ENCODE data around the gene ARHGAP15.

ARHGAP15 gene

GRCh38 chr2:143321994-143322393 is 192.8 kb downstream of the ARHGAP15 start:
- no peak overlapping the region for H3K27ac Mint-ChIP-seq
- H3K4me3 Mint-ChIP-seq, result no peak overlapping the region
- no peak for DNase-seq
- H3K4me1 Mint-ChIP-seq (ENCODE audit: low read depth), result peaks cover 61% of the 10 kb centered on the region
- H3K27me3 Mint-ChIP-seq, result no peaks in the 10 kb centered on the region
- peaks cover 5% of the 10 kb centered on the region for H3K9me3 Mint-ChIP-seq
- peaks cover 53% of the 10 kb centered on the region for H3K36me3 Mint-ChIP-seq (ENCODE audit: low read depth)

- DNase-seq, result no peak
Measured at GRCh38 chr2:143329288-143329687, 200.1 kb downstream of the ARHGAP15 start.

GRCh38 chr2:143333168-143333791 is 204.1 kb downstream of the ARHGAP15 start:
- Mint-ChIP-seq H3K9me3 (no peaks in the 10 kb centered on the region), H3K27me3 (no peaks in the 10 kb centered on the region), H3K27ac (no peak overlapping the region), H3K4me1 (ENCODE audit: low read depth) (peaks cover 70% of the 10 kb centered on the region), H3K4me3 (no peak overlapping the region), H3K36me3 (ENCODE audit: low read depth) (peaks cover 9% of the 10 kb centered on the region)
- DNase-seq, result no peak

More at GRCh38 chr2:143329288-143329687, 200.1 kb downstream of the ARHGAP15 start:
- H3K9me3 Mint-ChIP-seq, result peaks cover 3% of the 10 kb centered on the region
- no peak overlapping the region for H3K27ac Mint-ChIP-seq
- no peak overlapping the region for H3K4me3 Mint-ChIP-seq
- H3K4me1 Mint-ChIP-seq (ENCODE audit: low read depth), result peaks cover 77% of the 10 kb centered on the region
- peaks cover 29% of the 10 kb centered on the region for H3K36me3 Mint-ChIP-seq (ENCODE audit: low read depth)
- H3K27me3 Mint-ChIP-seq, result no peaks in the 10 kb centered on the region

GRCh38 chr2:143333847-143334246 is 204.6 kb downstream of the ARHGAP15 start:
- no peak overlapping the region for H3K27ac Mint-ChIP-seq
- peaks cover 9% of the 10 kb centered on the region for H3K36me3 Mint-ChIP-seq (ENCODE audit: low read depth)
- peaks cover 67% of the 10 kb centered on the region for H3K4me1 Mint-ChIP-seq (ENCODE audit: low read depth)
- no peak for DNase-seq
- no peak overlapping the region for H3K4me3 Mint-ChIP-seq
- H3K9me3 Mint-ChIP-seq, result no peaks in the 10 kb centered on the region
- no peaks in the 10 kb centered on the region for H3K27me3 Mint-ChIP-seq

- H3K9me3 Mint-ChIP-seq, result no peaks in the 10 kb centered on the region
- H3K27ac Mint-ChIP-seq, result no peak overlapping the region
- peaks cover 5% of the 10 kb centered on the region for H3K36me3 Mint-ChIP-seq (ENCODE audit: low read depth)
- DNase-seq, result no peak
- H3K4me3 Mint-ChIP-seq, result no peak overlapping the region
- H3K27me3 Mint-ChIP-seq, result no peaks in the 10 kb centered on the region
- H3K4me1 Mint-ChIP-seq (ENCODE audit: low read depth), result peaks cover 63% of the 10 kb centered on the region
Measured at GRCh38 chr2:143334837-143335236, 205.6 kb downstream of the ARHGAP15 start.

GRCh38 chr2:143336719-143337210 is 207.5 kb downstream of the ARHGAP15 start:
- Mint-ChIP-seq H3K27ac (no peak overlapping the region), H3K4me1 (ENCODE audit: low read depth) (peaks cover 64% of the 10 kb centered on the region), H3K36me3 (ENCODE audit: low read depth) (peaks cover 14% of the 10 kb centered on the region), H3K9me3 (no peaks in the 10 kb centered on the region), H3K27me3 (no peaks in the 10 kb centered on the region), H3K4me3 (no peak overlapping the region)
- DNase-seq, result no peak

- Mint-ChIP-seq H3K4me3 (no peak overlapping the region), H3K4me1 (ENCODE audit: low read depth) (peaks cover 64% of the 10 kb centered on the region)
- DNase-seq, result no peak
Measured at GRCh38 chr2:143341478-143341877, 212.3 kb downstream of the ARHGAP15 start.

GRCh38 chr2:143344780-143345179 is 215.6 kb downstream of the ARHGAP15 start:
- no peaks in the 10 kb centered on the region for H3K27me3 Mint-ChIP-seq
- peaks cover 52% of the 10 kb centered on the region for H3K4me1 Mint-ChIP-seq (ENCODE audit: low read depth)
- H3K9me3 Mint-ChIP-seq, result no peaks in the 10 kb centered on the region
- H3K27ac Mint-ChIP-seq, result peak overlapping the region; percentile 1
- H3K36me3 Mint-ChIP-seq (ENCODE audit: low read depth), result peaks cover 22% of the 10 kb centered on the region
- H3K4me3 Mint-ChIP-seq, result no peak overlapping the region
- no peak for DNase-seq

More at GRCh38 chr2:143341478-143341877, 212.3 kb downstream of the ARHGAP15 start:
- H3K36me3 Mint-ChIP-seq (ENCODE audit: low read depth), result peaks cover 18% of the 10 kb centered on the region
- no peaks in the 10 kb centered on the region for H3K9me3 Mint-ChIP-seq
- H3K27ac Mint-ChIP-seq, result no peak overlapping the region
- H3K27me3 Mint-ChIP-seq, result no peaks in the 10 kb centered on the region

- DNase-seq, result no peak
- Mint-ChIP-seq H3K36me3 (ENCODE audit: low read depth) (peaks cover 14% of the 10 kb centered on the region), H3K4me1 (ENCODE audit: low read depth) (peaks cover 42% of the 10 kb centered on the region), H3K9me3 (peaks cover under 1% of the 10 kb centered on the region), H3K27me3 (no peaks in the 10 kb centered on the region), H3K4me3 (no peak overlapping the region), H3K27ac (no peak overlapping the region)
Measured at GRCh38 chr2:143345887-143346787, 216.9 kb downstream of the ARHGAP15 start.

- Mint-ChIP-seq H3K36me3 (ENCODE audit: low read depth) (peaks cover 16% of the 10 kb centered on the region), H3K27ac (no peak overlapping the region), H3K27me3 (no peaks in the 10 kb centered on the region), H3K4me3 (no peak overlapping the region), H3K9me3 (peaks cover 2% of the 10 kb centered on the region), H3K4me1 (ENCODE audit: low read depth) (peaks cover 39% of the 10 kb centered on the region)
- no peak for DNase-seq
Measured at GRCh38 chr2:143347271-143347695, 218.1 kb downstream of the ARHGAP15 start.

- H3K4me3 Mint-ChIP-seq, result no peak overlapping the region
- DNase-seq, result no peak
- H3K27ac Mint-ChIP-seq, result no peak overlapping the region
- peaks cover 2% of the 10 kb centered on the region for H3K9me3 Mint-ChIP-seq
- no peaks in the 10 kb centered on the region for H3K27me3 Mint-ChIP-seq
- H3K4me1 Mint-ChIP-seq (ENCODE audit: low read depth), result peaks cover 38% of the 10 kb centered on the region
- H3K36me3 Mint-ChIP-seq (ENCODE audit: low read depth), result peaks cover 18% of the 10 kb centered on the region
Measured at GRCh38 chr2:143347901-143348414, 218.7 kb downstream of the ARHGAP15 start.

GRCh38 chr2:143354050-143354750 is 225.0 kb downstream of the ARHGAP15 start:
- Mint-ChIP-seq H3K36me3 (ENCODE audit: low read depth) (peaks cover 14% of the 10 kb centered on the region), H3K4me1 (ENCODE audit: low read depth) (peaks cover 26% of the 10 kb centered on the region), H3K9me3 (peaks cover 2% of the 10 kb centered on the region), H3K27ac (no peak overlapping the region), H3K4me3 (no peak overlapping the region), H3K27me3 (no peaks in the 10 kb centered on the region)
- DNase-seq, result no peak

- Mint-ChIP-seq H3K36me3 (ENCODE audit: low read depth) (peaks cover 23% of the 10 kb centered on the region), H3K9me3 (peaks cover 2% of the 10 kb centered on the region), H3K4me3 (no peak overlapping the region), H3K4me1 (ENCODE audit: low read depth) (peaks cover 32% of the 10 kb centered on the region), H3K27me3 (no peaks in the 10 kb centered on the region), H3K27ac (no peak overlapping the region)
- no peak for DNase-seq
Measured at GRCh38 chr2:143355870-143356269, 226.7 kb downstream of the ARHGAP15 start.

GRCh38 chr2:143356336-143356735 is 227.1 kb downstream of the ARHGAP15 start:
- Mint-ChIP-seq H3K9me3 (no peaks in the 10 kb centered on the region), H3K4me3 (no peak overlapping the region), H3K36me3 (ENCODE audit: low read depth) (peaks cover 21% of the 10 kb centered on the region), H3K27ac (no peak overlapping the region), H3K4me1 (ENCODE audit: low read depth) (peaks cover 31% of the 10 kb centered on the region), H3K27me3 (no peaks in the 10 kb centered on the region)
- no peak for DNase-seq
